Neural cell (in vitro differentiated cells): ENCODE measurements around the gene BTBD7. TPM values are rescaled to one million over a fixed set of nuclear protein-coding genes. Genes with fewer than 3 reads are reported as not detected.

Experiments used
- H2AFZ ChIP-seq: fragments of 200-600, 300-800 bp; sonication (generic), shearing (Covaris generic); 2 replicates; pipeline ENCODE4 v1.6.0; 2014; ENCODE audit warnings: low read depth, mild to moderate bottlenecking, antibody characterized with exemption, low read length, moderate library complexity
- H3F3A ChIP-seq: fragments of 200-600 bp; shearing (Covaris generic); 2 replicates; pipeline ENCODE4 v1.6.1; 2016; ENCODE audit warnings: mild to moderate bottlenecking, moderate library complexity, mixed read lengths, antibody characterized with exemption, low read length; ENCODE audit not compliant: insufficient read depth, poor library complexity, severe bottlenecking
- H3K27ac ChIP-seq: fragments of 200-600, 300-800 bp; sonication (generic), shearing (Covaris generic); 2 replicates; pipeline ENCODE4 v1.5.1; 2014; ENCODE audit warnings: mild to moderate bottlenecking, low read length, moderate library complexity
- H3K27me3 ChIP-seq: fragments of 300-800, 200-600 bp; sonication (generic), shearing (Covaris generic); 2 replicates; pipeline ENCODE4 v1.6.0; 2014; ENCODE audit warnings: mild to moderate bottlenecking, low read depth, low read length, moderate library complexity; ENCODE audit not compliant: insufficient read depth
- H3K36me3 ChIP-seq: fragments of 300-800, 200-600 bp; sonication (generic), shearing (Covaris generic); 2 replicates; pipeline ENCODE4 v1.5.1; 2014; ENCODE audit warnings: mild to moderate bottlenecking, antibody characterized with exemption, low read length, moderate library complexity; ENCODE audit not compliant: insufficient read depth
- H3K4me2 ChIP-seq: fragments of 300-800, 200-600 bp; sonication (generic), shearing (Covaris generic); 2 replicates; pipeline ENCODE4 v1.6.0; 2014; ENCODE audit warnings: mild to moderate bottlenecking, low read length
- H3K4me3 ChIP-seq: fragments of 300-800, 200-600 bp; sonication (generic), shearing (Covaris generic); 2 replicates; pipeline ENCODE4 v1.5.1; 2014; ENCODE audit warnings: mild to moderate bottlenecking, low read length, moderate library complexity
- H3K79me2 ChIP-seq: fragments of 200-600 bp; shearing (Covaris generic); replicated peaks from 2 replicates; pipeline ENCODE4 v1.6.0; 2014; ENCODE audit warnings: mild to moderate bottlenecking, low read length, moderate library complexity; ENCODE audit not compliant: insufficient read depth
- H3K9ac ChIP-seq: fragments of 300-800, 200-600 bp; sonication (generic), shearing (Covaris generic); 2 replicates; pipeline ENCODE4 v1.6.1; 2016; ENCODE audit warnings: mild to moderate bottlenecking, low read length, mixed read lengths
- H3K9me2 ChIP-seq: fragments of 200-600 bp; shearing (Covaris generic); 2 replicates; pipeline ENCODE4 v1.6.1; 2016; ENCODE audit warnings: mild to moderate bottlenecking, low read length, mixed read lengths; ENCODE audit not compliant: insufficient read depth
- H3K9me3 ChIP-seq: fragments of 200-600, 300-800 bp; sonication (generic), shearing (Covaris generic); 2 replicates; pipeline ENCODE4 v1.6.1; 2016; ENCODE audit warnings: mild to moderate bottlenecking, mixed run types, low read length, moderate library complexity, mixed read lengths
- H4K20me1 ChIP-seq: fragments of 200-600 bp; shearing (Covaris generic); 2 replicates; pipeline ENCODE4 v1.6.1; 2016; ENCODE audit warnings: mild to moderate bottlenecking, mixed run types; ENCODE audit not compliant: insufficient read depth
- CTCF ChIP-seq: fragments of 450-650 bp; IDR thresholded peaks from 2 replicates; pipeline ENCODE4 v1.5.1; 2014; ENCODE audit warnings: antibody characterized with exemption, mild to moderate bottlenecking, moderate library complexity; ENCODE audit not compliant: poor library complexity, severe bottlenecking
- EP300 ChIP-seq: fragments of 450-650 bp; conservative IDR thresholded peaks from 2 replicates; pipeline ENCODE4 v1.6.1; 2014; ENCODE audit warnings: antibody characterized with exemption, mild to moderate bottlenecking, moderate library complexity; ENCODE audit not compliant: poor library complexity, severe bottlenecking
- EZH2 ChIP-seq: fragments of 200-600, 300-800 bp; shearing (Covaris generic), sonication (generic); IDR thresholded peaks from 2 replicates; pipeline ENCODE4 v1.6.1; 2014; ENCODE audit warnings: antibody characterized with exemption, low read length, borderline replicate concordance, mild to moderate bottlenecking; ENCODE audit not compliant: insufficient read depth, poor library complexity, severe bottlenecking
- MXI1 ChIP-seq: fragments of 450-650 bp; conservative IDR thresholded peaks from 2 replicates; pipeline ENCODE4 v1.6.1; 2014; ENCODE audit warnings: antibody characterized with exemption, mild to moderate bottlenecking; ENCODE audit not compliant: poor library complexity, severe bottlenecking
- POLR2AphosphoS5 ChIP-seq: IDR thresholded peaks from 2 replicates; pipeline ENCODE4 v1.6.1; 2012
- RAD21 ChIP-seq: fragments of 450-650 bp; conservative IDR thresholded peaks from 2 replicates; pipeline ENCODE4 v1.6.1; 2014; ENCODE audit warnings: antibody characterized with exemption, mild to moderate bottlenecking, moderate library complexity
- REST ChIP-seq: IDR thresholded peaks from 2 replicates; pipeline ENCODE4 v1.6.1; 2012; ENCODE audit warnings: borderline replicate concordance
- SMC3 ChIP-seq: fragments of 450-650 bp; conservative IDR thresholded peaks from 2 replicates; pipeline ENCODE4 v1.6.1; 2014; ENCODE audit warnings: antibody characterized with exemption, mild to moderate bottlenecking, moderate library complexity; ENCODE audit not compliant: poor library complexity
- TAF1 ChIP-seq: IDR thresholded peaks from 2 replicates; pipeline ENCODE4 v1.6.1; 2012; ENCODE audit warnings: low read depth
- polyA plus RNA-seq: library from polyadenylated mRNA; depleted of rRNA; stranded (reverse); fragments of >200 nt; gene quantifications from 2 replicates; pipeline ENCODE4 v1.2.3, GENCODE V29; 2014

BTBD7 gene
- polyA plus RNA-seq, 1 donor from 2014 or later = 11.5 TPM

- TF ChIP-seq MXI1 (no peak), REST (no peak), RAD21 (no peak), EZH2 (no peak), EP300 (no peak), SMC3 (no peak), CTCF (no peak), POLR2AphosphoS5 (no peak), TAF1 (no peak)
- Histone ChIP-seq H3K36me3 (no peaks in the 10 kb centered on the region), H3F3A (no peaks in the 10 kb centered on the region), H3K4me2 (no peak overlapping the region), H3K9ac (no peak overlapping the region), H3K9me3 (no peaks in the 10 kb centered on the region), H3K4me3 (no peak overlapping the region), H3K79me2 (no peaks in the 10 kb centered on the region), H4K20me1 (no peaks in the 10 kb centered on the region), H2AFZ (no peak overlapping the region), H3K27ac (no peak overlapping the region), H3K27me3 (no peaks in the 10 kb centered on the region), H3K9me2 (no peaks in the 10 kb centered on the region)
These were observed 11.0 kb upstream of the BTBD7 start for GRCh38 chr14:93343797-93344196.

- no peak overlapping the region for H3K4me3 ChIP-seq
- H4K20me1 ChIP-seq = no peaks in the 10 kb centered on the region
- H3K9ac ChIP-seq = no peak overlapping the region
- H3K27ac ChIP-seq = no peak overlapping the region
- no peaks in the 10 kb centered on the region for H3K36me3 ChIP-seq
- H2AFZ ChIP-seq = no peak overlapping the region
- H3F3A ChIP-seq = no peaks in the 10 kb centered on the region
- no peak overlapping the region for H3K4me2 ChIP-seq
- no peaks in the 10 kb centered on the region for H3K27me3 ChIP-seq
- no peaks in the 10 kb centered on the region for H3K9me2 ChIP-seq
- no peaks in the 10 kb centered on the region for H3K9me3 ChIP-seq
- no peaks in the 10 kb centered on the region for H3K79me2 ChIP-seq
- TF ChIP-seq TAF1 (no peak), CTCF (no peak), POLR2AphosphoS5 (no peak), RAD21 (no peak), EZH2 (no peak), EP300 (no peak), MXI1 (no peak), SMC3 (no peak), REST (no peak)
These were observed 10.4 kb upstream of the BTBD7 start for GRCh38 chr14:93343266-93343665.
